Transverse colon (tissue), 3 donors: Measurements from ENCODE around the gene DEF6.

Source experiments
- CTCF ChIP-seq, 5 experiments: fragments of 200-600 bp in 3 of 5; fragments of 450-650 bp in 2 of 5; sonication (generic) in 3 of 5; IDR thresholded peaks; 1 replicate in 2 of 5; 2 replicates in 3 of 5; pipeline ENCODE4 v1.5.1; 2016 to 2017; ENCODE audit warnings: antibody characterized with exemption in 5 of 5, inconsistent platforms in 3 of 5, mild to moderate bottlenecking in 2 of 5, moderate library complexity in 1 of 5
- POLR2A ChIP-seq: fragments of 450-650 bp; IDR thresholded peaks from one replicate; pipeline ENCODE4 v1.6.1; 2016; ENCODE audit warnings: antibody characterized with exemption, mild to moderate bottlenecking, moderate library complexity

- TF ChIP-seq CTCF (IDR thresholded peaks at IDR 0.05) (peak in 2 of 5 experiments; percentile 58 to 82), POLR2A (peak; percentile 72)
Measured at GRCh38 chr6:35259194-35259947, 38.2 kb upstream of the DEF6 start, which contains the start of gene ZNF76.
